GM19467 (cell line): ENCODE data around the gene MCF2L.

ENCODE experiments used
- ATAC-seq: cut with Tn5 transposase; IDR thresholded peaks from one replicate; pipeline ENCODE4 v1.9.1; 2021; ENCODE audit warnings: mild to moderate bottlenecking, moderate library complexity; ENCODE audit not compliant: unreplicated experiment

Gene MCF2L

DNA sequence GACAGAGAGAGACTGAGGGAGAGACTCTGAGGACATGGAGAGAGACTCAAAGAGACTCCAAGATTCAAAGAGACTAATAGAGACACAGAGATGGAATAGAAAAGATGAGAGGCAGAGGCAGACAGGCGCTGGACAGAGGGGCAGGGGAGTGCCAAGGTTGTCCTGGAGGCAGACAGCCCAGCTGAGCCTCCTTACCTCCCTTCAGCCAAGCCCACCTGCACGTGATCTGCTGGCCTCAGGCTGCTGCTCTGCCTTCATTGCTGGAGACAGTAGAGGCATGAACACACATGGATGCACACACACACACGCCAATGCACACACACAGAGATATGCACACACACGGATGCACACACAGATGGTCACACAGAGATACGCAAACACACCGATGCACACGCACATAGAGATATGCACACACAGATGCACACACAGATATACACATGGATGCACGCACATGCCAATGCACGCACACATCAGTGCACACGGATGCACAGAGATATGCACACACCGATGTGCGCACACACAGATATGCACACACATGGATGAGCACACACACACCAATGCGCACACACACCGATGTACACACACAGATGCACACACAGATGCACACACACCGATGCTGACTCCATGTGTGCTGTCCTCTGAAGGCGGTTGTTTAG is 150.3 kb downstream of the MCF2L start:
- no peak for ATAC-seq

DNA sequence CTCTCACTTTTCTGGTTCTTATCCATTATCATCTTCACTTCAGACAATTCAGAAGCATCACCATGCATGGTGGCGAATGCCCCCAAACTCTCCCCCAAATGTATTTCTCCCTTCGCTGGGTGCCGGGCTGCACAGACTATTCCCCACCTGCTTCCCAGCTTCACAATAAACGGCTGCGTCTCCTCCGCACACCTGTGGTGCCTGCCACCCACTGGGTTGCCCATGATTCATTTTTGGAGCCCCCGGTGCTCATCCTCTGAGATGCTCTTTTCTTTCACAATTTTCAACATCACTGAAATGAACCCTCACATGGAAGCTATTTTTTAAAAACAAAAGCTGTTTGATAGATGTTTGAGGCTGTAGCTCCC is 150.8 kb downstream of the MCF2L start:
- ATAC-seq = no peak

DNA sequence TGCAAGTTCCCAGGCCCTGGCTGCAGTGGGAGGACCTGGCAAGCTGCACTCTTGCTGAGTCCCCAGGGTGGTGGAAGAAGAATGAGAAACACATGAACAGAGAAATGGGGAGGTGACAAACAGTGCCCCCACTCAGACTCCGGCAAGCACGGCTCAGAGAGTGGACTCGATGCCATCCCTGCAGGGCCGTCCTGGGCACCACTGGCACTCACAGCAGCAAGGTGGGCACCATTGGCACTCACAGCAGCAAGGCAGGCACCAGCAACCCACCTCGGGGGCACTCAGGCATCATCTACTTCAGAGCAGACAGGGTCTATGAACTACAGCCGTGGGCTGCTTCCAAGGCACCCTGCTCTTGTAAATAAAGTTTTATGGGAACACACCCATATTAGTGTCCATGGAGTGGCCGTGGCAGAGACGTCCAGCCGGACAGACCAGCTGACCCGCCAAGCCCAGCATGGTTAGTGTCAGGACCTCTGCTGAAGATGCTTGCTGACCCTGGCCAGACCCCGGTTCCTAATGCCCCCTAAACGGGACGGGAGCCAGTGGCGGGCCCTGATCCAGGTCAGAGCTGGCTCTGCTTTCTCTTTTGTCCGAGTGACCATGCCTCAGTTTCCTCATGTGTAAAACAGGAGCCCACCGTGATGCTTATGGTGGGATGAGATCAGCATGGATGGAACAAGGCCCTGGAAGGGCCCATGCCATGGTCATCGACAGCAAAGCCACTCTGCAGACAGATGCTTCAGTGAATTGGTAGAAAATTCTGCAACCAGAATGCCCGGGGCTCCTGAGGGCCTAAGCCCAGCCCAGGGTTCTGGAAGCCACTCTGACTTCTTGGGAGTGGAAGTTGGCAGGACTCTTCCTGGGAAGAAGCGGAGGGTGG is 151.5 kb downstream of the MCF2L start:
- ATAC-seq = no peak

DNA sequence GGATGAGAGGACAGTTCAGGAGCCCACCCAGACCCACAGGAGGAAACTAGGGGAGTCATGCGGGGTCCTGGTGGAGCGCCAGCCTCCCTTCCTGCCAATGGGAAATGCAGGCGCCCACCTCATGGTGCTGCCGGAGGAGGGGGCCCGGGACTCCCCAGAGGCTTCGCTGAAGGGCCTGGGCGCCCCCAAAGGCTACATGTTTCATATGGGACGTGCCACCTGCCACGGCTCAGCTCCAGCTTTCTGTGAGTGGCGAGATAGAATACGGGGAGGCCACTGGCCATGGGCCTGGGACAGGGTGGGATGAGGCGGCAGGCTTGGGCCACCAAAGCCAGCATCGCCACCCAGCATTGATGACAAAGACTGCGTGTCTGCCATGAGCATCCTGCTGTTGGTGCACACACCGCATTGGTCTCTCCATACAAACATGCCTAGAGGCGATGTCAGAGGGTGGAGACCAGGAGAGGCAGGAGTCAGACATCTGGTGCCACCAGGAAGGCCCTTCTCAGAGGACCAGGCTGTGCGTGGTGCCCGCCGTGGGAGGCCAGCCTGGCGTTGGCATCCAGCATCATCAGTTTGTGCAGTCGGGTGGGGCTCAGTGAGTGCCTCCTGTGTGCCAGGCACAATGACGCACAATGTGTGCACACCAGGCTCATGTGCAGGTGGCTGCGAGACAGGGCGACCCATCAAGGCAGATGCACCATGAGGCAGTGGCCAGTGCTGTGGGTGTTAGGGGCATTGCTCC is 152.3 kb downstream of the MCF2L start:
- ATAC-seq = no peak

DNA sequence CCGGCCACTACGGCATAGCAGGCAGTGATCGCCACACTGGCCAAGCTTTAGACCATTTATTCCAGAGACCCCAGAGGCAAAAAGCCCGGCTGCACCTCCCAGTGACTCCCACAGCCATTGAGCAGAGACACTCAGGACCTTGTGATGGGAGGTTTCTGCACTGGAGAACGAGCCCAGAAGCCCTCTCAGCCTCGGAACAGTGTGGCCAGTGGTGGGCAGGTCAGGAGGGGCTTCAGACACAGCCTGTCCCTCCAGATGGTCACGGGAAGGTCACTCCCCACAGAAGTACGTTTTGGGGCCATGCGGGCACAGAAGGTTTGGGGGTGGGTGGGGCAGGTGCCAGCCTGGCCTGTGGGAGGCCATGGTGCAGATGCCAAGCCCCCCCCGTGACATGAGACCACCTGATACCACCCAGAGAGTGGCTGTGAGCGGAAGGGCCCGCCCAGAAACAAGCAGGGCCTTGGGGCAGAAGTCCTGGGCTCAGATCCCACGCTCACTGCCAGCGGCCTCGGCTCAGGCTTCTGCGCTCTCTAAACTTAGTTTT is 153.0 kb downstream of the MCF2L start:
- ATAC-seq = no peak

DNA sequence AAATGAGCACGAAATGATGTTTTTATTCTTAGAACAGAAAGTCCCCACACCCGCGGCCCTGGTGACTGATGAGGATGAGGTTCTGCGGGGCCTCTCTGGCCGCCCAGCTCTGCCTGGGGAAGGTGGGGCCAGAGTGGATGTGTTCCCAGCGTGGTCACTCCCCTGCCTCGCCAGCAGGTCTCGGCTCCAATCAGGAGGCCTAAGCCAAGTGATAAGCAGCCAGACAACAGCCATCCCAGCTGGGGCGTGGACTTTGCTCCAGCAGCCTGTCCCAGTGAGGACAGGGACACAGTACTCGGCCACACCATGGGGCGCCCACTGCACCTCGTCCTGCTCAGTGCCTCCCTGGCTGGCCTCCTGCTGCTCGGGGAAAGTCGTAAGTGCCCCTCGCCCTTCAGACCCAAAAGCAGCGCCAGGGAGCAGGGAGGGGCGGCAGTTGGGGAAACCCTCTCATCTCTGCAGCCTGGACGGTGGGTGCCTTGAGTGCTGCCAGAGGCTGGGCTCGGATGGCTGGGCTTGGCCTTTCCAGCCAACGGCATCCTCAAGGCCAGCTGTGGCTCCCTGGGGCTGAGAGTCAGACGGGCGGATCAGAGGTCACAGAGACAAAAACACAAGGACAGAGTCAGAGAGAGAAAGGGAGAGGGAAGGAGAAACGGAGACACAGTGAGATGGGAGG is 153.7 kb downstream of the MCF2L start, which contains the start of gene F10:
Gene F10 (plus strand): TSS at position 250 of the 676 bp plus-strand sequence. CDS start 57 bp downstream, at position 307.
- no peak for ATAC-seq

DNA sequence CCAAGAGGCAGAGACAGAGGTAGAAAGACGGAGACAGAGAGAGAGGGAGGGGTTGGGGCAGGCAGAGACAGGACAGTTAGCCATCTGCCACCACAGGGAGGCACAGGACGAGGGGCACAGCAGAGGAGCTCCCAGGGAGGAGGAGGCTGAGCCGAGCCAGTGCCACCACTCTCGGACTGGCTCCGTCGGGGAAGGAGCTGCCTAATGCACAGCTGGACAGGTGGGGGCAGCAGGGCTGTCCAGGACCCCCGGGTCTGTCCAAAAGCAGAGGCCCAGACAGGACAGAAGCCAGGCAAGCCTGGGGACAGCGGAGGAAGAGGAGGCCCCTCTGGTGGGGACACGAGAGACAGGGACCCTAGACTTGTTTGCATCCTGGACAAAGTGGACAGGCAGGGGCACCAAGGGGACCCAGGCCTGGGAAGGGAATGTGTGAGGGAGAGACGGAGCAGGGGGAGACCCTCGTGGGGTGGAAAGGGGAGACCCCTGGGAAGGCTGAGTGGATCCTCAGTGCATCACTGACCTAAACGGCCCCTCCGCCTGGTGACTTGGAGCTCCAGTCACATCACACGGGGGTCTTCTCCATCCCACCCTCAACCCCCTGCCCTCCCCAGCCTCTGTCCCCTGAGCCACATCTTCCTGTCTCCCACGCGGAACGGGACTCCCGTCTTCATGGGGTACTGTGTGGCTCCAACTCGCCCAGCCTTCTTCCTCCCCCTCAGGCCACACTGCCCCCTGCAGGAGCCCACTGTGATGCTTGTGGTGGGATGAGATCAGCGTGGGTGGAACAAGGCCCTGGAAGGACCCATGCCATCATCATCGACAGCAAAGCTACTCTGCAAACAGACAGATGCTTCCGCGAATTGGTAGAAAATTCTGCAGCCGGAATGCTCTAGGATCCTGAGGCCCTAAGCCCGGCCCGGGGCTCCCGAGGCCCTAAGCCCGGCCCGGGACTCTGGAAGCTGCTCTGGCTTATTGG is 154.5 kb downstream of the MCF2L start:
- no peak for ATAC-seq

DNA sequence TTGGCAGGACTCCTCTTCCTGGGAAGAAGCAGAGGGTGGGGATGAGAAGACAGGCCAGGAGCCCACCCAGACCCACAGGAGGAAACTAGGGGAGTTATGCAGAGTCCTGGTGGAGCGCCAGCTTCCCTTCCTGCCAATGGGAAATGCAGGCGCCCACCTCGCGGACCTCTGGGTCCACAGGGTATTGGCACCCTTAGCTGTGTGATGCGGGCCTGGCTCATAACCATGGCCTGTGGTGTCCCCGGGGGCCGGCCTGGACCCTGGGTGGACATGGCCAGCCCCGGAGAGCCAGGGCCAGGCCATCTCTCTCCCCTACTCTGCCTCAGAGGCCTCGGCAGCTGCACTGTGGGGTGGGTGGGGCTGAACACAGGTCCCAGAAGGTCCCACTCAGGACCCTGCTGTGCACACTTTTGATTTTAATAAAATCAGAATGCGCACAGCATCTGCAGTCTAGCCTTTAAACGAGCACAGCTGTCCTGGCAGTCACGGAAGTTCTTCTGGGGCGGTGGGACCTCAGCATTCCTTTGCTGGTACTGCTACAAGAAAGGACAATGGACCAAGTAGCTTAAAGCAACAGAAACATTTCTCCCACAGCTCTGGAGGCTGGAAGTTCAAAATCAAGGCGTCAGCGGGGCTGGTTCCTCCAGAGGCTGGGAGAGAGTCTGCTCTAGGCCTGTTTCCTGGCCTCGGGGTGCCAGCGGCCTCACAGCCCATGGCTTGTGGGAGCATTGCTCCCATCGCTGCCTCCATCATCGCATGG is 155.4 kb downstream of the MCF2L start:
- no peak for ATAC-seq

DNA sequence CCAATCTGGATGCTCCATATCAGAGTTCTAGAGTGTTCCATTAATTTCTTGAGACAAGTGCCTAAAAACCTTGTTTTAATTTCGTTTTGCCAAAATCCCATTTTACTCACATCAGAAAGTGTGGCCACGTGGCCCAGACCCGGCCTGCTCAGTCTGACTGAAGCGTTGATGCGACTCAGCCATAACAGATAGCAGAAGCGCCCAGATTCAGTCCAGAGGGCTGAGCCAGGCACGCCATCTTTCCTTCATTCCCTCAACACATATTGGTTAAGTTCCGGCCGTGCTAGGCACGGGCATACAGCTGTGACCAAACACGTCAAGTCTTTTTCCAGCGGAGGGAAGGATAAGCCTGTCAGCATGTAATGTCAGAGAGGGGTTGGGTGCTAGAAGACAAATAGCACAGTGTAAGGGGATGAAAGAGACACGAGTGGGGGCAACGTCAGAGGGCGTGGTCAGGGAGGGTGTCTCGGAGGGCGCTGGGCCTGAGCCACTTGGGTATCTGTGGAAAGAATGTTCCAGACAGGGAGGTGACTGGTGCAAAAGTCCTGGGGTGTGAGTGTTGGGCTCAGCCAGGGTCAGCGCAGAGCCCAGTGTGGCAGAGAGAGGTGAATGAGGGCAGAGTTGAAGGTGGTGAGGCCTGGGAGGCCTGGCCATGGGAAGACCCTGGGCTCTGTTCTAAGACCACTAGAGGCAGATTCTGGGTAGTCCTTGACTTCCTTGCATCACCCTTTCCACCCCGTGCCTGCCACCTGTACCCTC is 156.7 kb downstream of the MCF2L start:
- no peak for ATAC-seq

DNA sequence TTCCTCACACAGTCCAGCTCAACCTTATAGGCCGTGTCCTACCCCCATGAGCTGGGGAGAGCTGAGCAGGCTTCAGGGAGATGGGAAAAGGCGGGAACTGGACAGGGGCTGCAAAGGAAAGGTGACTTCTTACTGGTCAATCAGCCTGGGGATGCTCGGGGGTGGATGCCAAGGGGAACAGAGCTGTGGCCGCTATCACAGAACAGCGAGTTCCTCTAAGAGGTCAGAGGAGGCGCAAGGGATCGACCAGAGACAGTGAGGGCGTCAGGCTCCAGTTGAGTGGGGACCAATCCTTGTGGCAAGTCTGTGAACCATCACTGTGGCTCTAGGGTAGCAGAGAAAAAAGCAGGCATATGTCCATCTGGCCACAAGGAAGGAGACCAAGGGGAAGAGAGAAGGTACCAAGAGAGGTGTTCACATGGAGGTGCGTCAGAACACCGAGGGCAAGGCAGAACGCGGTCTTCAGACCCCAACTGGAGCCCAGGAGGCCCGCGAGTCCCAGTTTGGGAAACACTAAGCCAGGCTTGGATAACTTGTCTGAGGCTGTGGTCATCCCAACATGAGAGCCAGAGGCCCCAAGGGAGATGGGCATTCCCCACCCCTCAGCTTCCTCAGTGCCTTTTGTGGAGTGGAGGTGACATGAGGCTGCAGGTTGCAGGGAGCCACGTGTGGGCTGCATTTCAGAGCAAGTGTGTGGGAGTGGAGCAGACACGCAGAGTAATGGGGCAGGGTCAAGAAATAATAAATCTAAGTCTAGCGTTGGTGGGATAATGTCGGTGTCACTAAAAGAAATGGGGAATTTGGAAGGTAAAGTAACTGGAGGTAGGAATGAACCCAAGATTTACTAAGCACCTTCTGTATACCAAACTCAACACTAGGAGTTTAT is 157.5 kb downstream of the MCF2L start:
- ATAC-seq = no peak

DNA sequence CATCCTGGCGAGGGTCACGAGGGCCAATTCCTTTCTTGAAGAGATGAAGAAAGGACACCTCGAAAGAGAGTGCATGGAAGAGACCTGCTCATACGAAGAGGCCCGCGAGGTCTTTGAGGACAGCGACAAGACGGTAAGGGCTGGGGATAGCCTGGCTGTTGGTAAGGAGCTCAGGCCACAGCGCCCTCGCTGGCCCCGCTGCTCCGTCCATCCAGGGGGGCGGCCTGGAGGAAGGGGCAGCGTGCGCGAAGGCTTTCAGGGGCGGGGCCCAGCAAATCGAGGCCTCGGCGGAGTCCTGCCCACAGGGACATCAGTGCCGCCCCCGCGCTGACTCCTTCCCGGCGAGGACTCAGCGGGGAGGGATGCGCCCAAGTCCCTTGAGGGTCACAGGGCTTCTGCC is 160.5 kb downstream of the MCF2L start:
- ATAC-seq = no peak

DNA sequence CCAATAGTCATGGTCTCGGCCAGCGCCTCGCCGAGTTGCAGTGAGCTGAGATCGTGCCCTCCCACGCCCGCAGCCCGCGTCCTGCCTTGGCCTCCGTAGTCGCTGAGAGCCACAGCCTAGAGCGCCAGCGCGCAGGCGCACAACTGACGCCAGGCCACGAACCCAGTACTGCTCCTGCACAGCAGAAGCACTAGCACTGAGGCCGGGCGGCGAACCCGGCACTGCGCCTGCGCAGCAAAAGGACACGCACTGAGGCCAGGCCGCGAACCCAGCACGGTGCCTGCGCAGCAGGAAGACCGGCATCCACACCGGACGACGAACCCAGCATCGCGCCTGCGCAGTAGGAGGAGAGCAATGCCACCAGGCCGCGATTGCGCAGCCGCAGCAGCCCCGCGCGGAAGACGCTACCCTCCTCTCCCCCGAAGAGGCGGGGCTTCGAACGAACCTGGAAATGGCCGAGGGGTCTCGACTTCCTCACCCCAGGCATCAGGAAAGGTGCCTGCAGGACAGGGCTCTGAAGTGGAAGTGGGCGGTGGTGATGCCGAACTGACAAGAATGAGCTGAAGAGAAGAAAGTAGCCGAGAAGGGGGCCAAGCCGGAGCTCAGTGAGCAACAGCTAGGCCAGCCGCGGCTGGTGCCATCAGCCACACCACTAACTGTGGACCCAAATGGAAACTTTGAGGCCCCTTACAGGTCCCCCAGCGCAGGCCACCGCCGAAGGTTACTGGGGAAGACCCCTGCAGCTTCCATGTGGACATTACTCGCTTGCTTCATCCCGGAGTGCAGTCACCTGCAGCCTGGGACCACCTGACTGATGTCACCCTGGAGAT is 161.1 kb downstream of the MCF2L start:
- no peak for ATAC-seq

DNA sequence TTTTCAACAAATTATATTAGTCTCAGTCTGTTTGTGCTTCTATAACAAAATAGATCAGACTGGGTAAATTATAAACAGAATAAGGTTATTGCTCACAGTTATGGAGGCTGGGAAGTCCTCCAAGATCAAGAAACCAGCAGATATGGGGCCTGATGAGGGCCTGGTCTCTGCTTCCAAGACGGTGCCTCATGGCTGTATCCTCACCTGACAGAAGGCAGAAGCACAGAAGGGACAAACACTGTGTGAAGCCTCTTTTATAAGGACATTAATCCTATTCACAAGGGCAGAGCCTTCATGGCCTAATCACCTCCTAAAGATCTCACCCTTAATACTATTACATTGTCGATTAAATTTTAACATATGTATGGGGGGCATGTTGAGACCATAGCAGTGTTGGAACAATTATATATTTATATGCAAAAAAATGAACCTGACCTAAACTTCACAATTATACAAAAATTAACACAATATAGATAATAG is 166.3 kb downstream of the MCF2L start:
- no peak for ATAC-seq

DNA sequence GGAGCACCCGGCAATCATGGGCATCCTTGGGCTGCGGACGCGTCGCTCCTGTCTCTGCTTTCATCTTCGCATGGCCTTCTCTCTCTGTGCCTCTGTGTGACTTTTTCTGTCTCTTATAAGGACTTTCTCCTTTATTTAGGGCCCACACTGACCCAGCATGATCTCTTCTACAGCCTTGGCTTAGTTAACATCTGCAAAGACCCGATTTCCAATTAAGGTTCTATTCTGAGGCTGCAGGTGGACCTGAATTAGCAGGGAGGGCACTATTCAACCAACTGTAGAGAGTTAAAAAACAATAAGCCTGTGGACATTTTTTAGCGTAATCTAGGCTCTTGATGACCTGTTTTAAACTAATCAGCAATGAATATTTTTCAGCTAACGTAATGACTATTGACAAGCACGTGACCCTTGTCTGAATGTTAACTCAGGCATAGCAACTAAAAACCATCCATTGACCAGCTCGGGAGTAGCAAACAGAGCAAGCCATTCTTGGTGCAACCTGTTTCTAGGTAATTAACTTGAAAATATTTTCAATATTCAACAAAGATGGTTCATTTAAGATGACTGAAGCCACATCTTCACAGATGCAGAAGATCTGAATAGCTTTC is 168.8 kb downstream of the MCF2L start:
- no peak for ATAC-seq

DNA sequence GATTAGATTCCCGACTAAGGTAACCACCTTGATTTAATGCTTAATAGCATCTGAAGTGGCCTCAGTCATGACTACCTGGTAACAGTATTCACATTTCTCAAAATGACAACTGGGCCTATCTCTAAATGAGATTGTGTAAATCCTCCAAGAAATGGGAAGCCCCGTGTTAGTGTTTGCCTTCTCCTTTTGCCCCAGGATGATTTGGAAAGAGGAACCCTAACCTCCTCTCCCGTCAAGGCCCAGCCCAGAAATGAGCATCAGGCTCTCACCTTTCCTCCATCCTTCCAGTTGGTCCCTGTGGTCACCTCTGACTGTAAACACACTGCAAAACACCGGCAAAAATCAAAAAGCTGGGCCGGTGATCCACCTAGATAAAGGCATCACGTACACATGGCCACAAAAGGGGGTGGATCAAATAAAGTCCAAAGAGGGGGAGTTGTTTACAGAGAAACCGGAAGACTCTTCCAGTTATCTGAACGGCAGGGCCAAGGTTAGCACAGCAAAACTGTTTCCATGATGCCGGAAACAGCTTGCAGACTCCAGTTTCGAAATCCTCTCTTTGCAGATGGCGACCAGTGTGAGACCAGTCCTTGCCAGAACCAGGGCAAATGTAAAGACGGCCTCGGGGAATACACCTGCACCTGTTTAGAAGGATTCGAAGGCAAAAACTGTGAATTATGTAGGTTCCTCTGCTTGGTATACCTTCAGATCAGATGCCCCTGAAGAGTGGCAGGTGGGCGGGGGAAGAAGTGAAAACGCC is 170.0 kb downstream of the MCF2L start:
- no peak for ATAC-seq
